Right kidney (tissue), 1 donor: ENCODE measurements around the gene CDK15.

Source experiments
- DNase-seq: peaks from one replicate; pipeline ENCODE4 v3.0.0-alpha.2; 2016

The CDK15 gene

GRCh38 chr2:201938781-201939180, 132.4 kb downstream of the CDK15 start:
- DNase-seq = no peak

GRCh38 chr2:201939453-201939941, 133.2 kb downstream of the CDK15 start:
- peak; percentile 77 for DNase-seq

GRCh38 chr2:201942531-201942930, 136.2 kb downstream of the CDK15 start:
- DNase-seq = no peak
